HepG2 (cell line): ENCODE measurements around the gene LMTK2.

Source experiments
- ARNTL ChIP-seq: sonication (generic); formaldehyde crosslinking; IDR thresholded peaks from 2 replicates; pipeline ENCODE4 v1.4.0; 2020; ENCODE audit warnings: mild to moderate bottlenecking, missing genetic modification reagents
- CHD2 ChIP-seq: IDR thresholded peaks from 2 replicates; pipeline ENCODE4 v1.6.1; 2011; ENCODE audit warnings: low read depth, low read length, improper control_type of control experiment
- CTCF ChIP-seq: sonication (generic); formaldehyde crosslinking; IDR thresholded peaks from 2 replicates; pipeline ENCODE4 v1.5.0; 2020; ENCODE audit warnings: mild to moderate bottlenecking, missing genetic modification reagents, moderate library complexity
- NR3C1 ChIP-seq: sonication (generic); formaldehyde crosslinking; IDR thresholded peaks from 2 replicates; pipeline ENCODE4 v1.4.0; 2020; ENCODE audit warnings: missing genetic modification reagents
- POLR2AphosphoS2 ChIP-seq: IDR thresholded peaks from 2 replicates; pipeline ENCODE4 v1.6.1; 2011; ENCODE audit warnings: low read depth, low read length, improper control_type of control experiment
- REL ChIP-seq: sonication (generic); formaldehyde crosslinking; conservative IDR thresholded peaks from 2 replicates; pipeline ENCODE4 v1.8.0; 2022; ENCODE audit warnings: mild to moderate bottlenecking, missing genetic modification reagents, moderate library complexity
- TBP ChIP-seq: sonication (generic); formaldehyde crosslinking; IDR thresholded peaks from 2 replicates; pipeline ENCODE4 v1.5.0; 2020; ENCODE audit warnings: missing genetic modification reagents
- ZBTB20 ChIP-seq: sonication (generic); formaldehyde crosslinking; IDR thresholded peaks from 2 replicates; pipeline ENCODE4 v1.8.1; 2023; ENCODE audit warnings: missing genetic modification reagents, low read depth, mild to moderate bottlenecking, borderline replicate concordance
- ZBTB38 ChIP-seq: sonication (generic); formaldehyde crosslinking; IDR thresholded peaks from 2 replicates; pipeline ENCODE4 v1.5.1; 2020; ENCODE audit warnings: mild to moderate bottlenecking, missing genetic modification reagents
- ZNF232 ChIP-seq: sonication (generic); formaldehyde crosslinking; IDR thresholded peaks from 2 replicates; pipeline ENCODE4 v1.4.0; 2020; ENCODE audit warnings: missing genetic modification reagents, borderline replicate concordance
- ZNF468 ChIP-seq: sonication (generic); formaldehyde crosslinking; IDR thresholded peaks from 2 replicates; pipeline ENCODE4 v1.8.0; 2022; ENCODE audit warnings: mild to moderate bottlenecking, moderate library complexity, missing genetic modification reagents

GRCh38 chr7:98199131-98199530 is 92.5 kb downstream of the LMTK2 start:
- TF ChIP-seq REL (no peak), ZBTB38 (no peak), POLR2AphosphoS2 (no peak), ARNTL (no peak), CTCF (CRISPR knock-in tag) (no peak), ZNF232 (CRISPR knock-in tag) (no peak), NR3C1 (no peak), ZBTB20 (CRISPR knock-in tag) (no peak), TBP (no peak), ZNF468 (CRISPR knock-in tag) (no peak), CHD2 (no peak)
